Epithelial cell of esophagus (primary cell): ENCODE data around the gene IQSEC1.

Source experiments
- DNase-seq: peaks from one replicate; pipeline ENCODE4 v3.0.0; 2010; ENCODE audit warnings: low read depth
- H3K4me3 ChIP-seq: 2 replicates; pipeline ENCODE4 v1.5.1; 2011; ENCODE audit warnings: mild to moderate bottlenecking, low read length, control low read depth
- TF ChIP-seq, protein P1 (sequence below): IDR thresholded peaks from 2 replicates; pipeline ENCODE4 v1.5.1; 2011; ENCODE audit warnings: low read depth, mild to moderate bottlenecking, low read length, control low read depth, inconsistent platforms; ENCODE audit not compliant: insufficient read depth; ENCODE audit errors: missing control alignments

The IQSEC1 gene

DNA sequence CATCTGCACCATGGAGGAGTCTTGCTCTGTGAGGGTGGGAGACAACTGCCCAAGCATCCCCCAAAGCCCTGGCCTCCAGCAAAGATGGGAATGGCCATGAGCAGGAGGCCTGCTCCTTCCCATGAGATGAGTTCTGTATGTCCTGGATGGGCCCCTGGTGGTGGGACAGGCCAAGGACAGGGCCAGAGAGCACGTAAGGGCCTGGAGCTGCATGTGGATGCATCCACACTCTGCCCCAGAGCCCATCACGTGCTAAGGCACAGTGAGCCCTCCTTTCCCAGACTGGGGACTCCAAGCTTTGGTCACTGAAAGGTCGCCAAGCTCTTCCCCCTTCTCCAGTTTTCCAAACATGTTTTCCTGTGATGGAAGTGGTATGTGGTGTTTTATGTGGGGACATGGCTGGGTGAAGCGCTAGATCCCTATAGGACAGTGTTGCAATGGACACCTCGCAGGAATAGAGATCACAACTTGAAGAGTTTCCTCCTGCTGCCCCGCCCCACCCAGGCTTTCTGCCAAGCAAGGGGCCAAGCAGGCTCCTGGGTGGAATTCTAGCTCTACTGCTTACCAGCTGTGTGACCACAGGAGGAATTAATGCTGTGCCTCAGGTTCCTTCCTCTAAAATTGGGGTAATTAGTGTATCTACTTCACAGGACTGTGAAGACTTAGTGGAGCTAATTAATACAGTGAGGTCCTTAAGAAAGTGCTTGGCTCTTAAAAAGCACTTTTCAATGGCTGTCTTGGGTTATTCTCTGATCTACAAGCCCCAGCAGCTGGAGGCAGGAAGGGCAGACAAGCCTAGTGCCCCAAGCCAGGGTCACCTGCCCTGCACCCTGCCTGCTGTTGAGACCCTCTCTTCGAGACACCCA lies 125.5 kb downstream of the IQSEC1 start:
- TF ChIP-seq, protein P1, sequence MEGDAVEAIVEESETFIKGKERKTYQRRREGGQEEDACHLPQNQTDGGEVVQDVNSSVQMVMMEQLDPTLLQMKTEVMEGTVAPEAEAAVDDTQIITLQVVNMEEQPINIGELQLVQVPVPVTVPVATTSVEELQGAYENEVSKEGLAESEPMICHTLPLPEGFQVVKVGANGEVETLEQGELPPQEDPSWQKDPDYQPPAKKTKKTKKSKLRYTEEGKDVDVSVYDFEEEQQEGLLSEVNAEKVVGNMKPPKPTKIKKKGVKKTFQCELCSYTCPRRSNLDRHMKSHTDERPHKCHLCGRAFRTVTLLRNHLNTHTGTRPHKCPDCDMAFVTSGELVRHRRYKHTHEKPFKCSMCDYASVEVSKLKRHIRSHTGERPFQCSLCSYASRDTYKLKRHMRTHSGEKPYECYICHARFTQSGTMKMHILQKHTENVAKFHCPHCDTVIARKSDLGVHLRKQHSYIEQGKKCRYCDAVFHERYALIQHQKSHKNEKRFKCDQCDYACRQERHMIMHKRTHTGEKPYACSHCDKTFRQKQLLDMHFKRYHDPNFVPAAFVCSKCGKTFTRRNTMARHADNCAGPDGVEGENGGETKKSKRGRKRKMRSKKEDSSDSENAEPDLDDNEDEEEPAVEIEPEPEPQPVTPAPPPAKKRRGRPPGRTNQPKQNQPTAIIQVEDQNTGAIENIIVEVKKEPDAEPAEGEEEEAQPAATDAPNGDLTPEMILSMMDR: peak; percentile 7
- no peak overlapping the region for H3K4me3 ChIP-seq
- DNase-seq: peak; percentile 86

DNA sequence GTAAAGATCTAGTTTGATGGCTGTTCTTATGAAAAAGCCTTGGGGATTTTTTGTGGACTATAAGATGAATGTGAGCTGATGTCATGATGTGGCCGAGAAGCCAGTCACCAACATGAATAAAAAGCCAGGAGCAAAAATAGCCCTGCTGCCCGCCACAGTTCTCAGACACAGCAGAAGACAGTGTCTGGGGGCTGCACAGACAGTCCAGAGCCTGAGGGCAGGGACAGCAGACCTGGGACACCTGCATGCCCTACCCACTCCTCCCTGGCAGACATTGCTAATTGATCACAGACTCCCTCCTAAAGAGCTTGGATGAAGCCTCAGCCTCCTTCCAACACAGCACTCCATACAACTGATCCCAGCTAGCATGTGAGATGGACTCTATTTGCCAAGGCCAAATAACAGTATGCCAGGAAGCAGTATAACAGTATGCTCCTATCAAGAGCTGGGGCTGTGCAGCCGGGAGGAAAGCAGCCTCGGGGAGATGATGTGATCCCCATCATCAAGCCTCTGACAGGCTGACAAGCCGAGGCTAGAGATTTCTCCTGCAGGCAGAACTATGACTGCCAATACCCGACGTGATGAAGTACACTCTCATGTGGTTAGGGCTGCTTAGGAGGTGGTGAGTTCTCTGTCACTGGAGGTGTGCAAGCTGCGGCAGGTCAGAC lies 126.4 kb downstream of the IQSEC1 start:
- TF ChIP-seq, protein P1: no peak
- DNase-seq: peak; percentile 93
- no peak overlapping the region for H3K4me3 ChIP-seq

DNA sequence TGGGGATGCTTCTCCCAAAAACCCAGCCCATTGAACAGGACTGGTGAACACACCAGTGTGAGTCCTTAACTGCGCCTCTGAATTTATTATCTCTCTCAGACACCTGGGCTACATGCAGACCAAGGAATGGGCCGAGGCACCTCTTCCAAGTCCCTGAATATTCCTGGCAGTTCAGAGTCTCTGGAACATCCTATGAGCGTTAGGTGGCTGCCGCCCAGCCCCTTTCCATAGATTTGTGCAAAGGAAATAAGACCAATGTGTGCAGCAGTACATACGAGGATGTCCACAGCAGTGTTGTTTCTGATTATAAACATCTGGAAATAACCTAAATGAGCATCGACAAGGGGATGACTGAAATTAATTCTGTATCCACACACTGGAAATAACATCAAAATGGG lies 127.0 kb downstream of the IQSEC1 start:
- no peak for DNase-seq
- no peak overlapping the region for H3K4me3 ChIP-seq
- TF ChIP-seq, protein P1: no peak

DNA sequence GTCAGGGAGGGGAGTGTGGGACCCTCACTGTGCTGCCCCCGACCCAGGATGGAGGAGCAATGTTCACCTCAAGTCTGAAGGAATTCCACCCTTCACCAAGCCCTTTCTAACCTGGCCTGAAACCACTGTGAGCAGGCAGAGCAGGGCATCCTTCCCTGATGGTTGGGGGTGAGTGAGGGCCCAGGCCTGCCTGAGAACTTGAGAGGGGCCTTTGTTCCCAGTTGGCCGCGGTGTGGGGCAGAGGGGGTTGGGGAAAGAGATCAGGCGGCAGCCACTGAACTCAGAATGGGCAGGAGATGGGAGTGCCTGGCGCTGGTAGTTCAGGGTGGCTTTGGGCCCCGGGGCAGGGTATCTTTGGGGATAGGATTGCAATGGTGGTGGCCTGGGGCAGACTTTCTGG lies 128.4 kb downstream of the IQSEC1 start:
- TF ChIP-seq, protein P1: no peak
- no peak overlapping the region for H3K4me3 ChIP-seq
- DNase-seq: no peak

DNA sequence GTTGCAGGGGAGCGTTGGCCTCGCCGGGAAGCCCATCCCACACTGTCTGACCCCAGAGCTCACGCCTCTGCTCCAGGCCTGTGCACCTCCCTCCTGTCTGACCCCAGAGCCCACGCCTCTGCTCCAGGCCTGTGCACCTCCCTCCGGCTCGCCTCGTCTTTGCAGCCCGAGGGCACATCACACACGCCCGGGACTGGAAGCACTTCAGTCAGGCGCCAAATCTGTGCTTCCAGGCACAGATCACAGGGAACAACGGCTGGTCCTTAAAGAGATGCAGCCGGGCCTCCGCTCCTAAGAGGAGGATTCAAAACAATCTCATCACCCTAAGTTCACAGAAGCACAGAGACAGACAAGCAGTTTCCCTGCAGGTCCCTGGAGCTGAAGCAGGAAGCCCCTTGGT lies 128.8 kb downstream of the IQSEC1 start:
- TF ChIP-seq, protein P1: no peak
- no peak for DNase-seq
- H3K4me3 ChIP-seq: no peak overlapping the region

DNA sequence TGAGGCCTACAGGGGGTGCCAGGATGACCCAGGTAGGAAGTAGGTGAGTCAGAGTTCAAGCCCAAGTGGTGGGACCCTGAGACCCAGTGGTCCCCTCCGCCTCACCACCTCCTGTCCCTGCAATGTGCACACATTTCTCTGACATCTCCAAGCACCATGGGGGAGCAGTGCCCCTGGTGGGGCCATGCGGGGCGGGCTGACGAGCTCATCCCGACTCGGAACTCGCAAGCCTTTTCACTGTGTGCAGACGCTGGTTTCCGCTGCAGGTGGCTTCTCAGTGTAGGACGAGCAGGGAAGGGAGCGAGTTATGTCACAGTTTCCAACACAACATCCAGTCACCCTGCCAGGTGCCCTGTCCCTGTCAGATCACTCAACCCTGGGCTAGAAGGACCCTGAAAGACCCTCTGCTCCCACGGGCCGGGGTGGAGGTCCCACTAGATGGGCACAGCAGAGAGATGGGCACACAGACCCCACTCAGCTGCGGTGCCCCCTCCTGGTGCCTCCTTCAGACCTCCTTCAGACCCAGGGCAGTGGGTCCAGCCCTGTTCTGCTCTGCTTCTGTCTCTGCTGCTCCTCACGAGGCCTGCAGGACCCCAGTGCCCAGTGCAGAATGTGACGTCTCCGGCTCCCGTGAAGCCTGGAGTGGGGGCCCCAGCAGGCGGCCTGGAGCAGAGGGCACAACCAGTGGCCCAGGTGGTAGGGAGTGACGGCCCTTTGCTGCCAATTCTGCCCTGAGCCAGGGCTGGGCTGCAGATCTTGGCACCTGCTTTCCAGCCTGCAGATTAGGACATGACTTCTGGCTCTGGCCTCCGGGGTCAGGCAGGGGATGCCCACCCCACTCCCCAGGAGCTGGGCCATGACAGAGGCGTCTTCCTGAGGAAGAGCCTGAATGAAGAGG lies 129.9 kb downstream of the IQSEC1 start:
- TF ChIP-seq, protein P1: no peak
- DNase-seq: no peak
- no peak overlapping the region for H3K4me3 ChIP-seq
